ENCODE results near the gene MOCS3. TPM values are rescaled to one million over a fixed set of nuclear protein-coding genes. Genes with fewer than 3 reads are reported as not detected.

MOCS3 gene
- total RNA-seq, 1 experiment from 2014 or later: 6.4 TPM

DNA sequence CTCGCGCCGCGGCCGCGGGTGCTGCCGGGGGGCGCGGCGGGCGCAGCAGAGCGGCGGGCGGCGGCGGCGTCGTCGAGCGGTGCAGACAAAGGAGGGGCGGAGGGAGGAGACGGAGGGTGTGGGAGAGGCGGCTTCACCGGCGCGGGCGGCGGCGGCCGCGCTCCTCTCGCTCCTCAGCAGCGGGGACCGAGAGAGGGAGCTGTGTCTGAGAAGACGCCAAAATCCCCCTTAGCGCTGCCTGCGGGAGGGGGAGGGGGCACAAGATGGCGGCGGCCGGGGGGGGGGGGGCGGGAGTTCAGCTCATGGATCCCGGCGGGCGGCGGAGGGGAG is 27.7 kb upstream of the MOCS3 start:
- no TSS peak for BruUV-seq (replicated peaks)
- H4K20me1 ChIP-seq (ENCODE audit: insufficient read depth): peaks cover 32% of the 10 kb centered on the region; the same call in 1 of the 2 replicates
- DNase-seq (ENCODE audit: low read depth, low spot score): no peak
- H3K4me1 ChIP-seq (ENCODE audit: control insufficient read depth in 1 of 2, insufficient read depth in 2 of 2, low read length in 2 of 2): peaks cover 4 to 27% of the 10 kb centered on the region in 2 experiments; a peak in 3 of 4 replicates
- no peaks in the 10 kb centered on the region for H3K9me3 ChIP-seq (ENCODE audit: control insufficient read depth in 1 of 2, insufficient read depth in 1 of 2, low read depth in 1 of 2, low read length in 2 of 2)
- H3K79me2 ChIP-seq (ENCODE audit: insufficient read depth, low read length): peaks cover 45% of the 10 kb centered on the region
- ChIA-PET POLR2A (interaction anchor here (0.7 to 2.4 kb wide), 9 partner anchors 9 to 372 kb away, joined by 3 to 9 read pairs (median 5); partner anchors contain the start of genes BCAS4, DPM1 and MOCS3), RAD21 (ENCODE audit: low non-redundant PET in 1 of 2, low total read pairs in 2 of 2, uncharacterized antibody in 2 of 2, unreplicated experiment in 2 of 2) (no interaction called here), CTCF (interaction anchor here (0.6 to 3.9 kb wide), 5 partner anchors 51 to 664 kb away, joined by 4 to 39 read pairs (median 5); partner anchors contain the start of gene BCAS4)
- no peak for TF ChIP-seq REST (IDR thresholded peaks at IDR 0.05; ENCODE audit: low read depth)
- TF ChIP-seq CEBPB (IDR thresholded peaks at IDR 0.05; ENCODE audit: low read depth): no peak
- TF ChIP-seq SRF (IDR thresholded peaks at IDR 0.05; ENCODE audit: low read depth): no peak
- TF ChIP-seq, protein P1, sequence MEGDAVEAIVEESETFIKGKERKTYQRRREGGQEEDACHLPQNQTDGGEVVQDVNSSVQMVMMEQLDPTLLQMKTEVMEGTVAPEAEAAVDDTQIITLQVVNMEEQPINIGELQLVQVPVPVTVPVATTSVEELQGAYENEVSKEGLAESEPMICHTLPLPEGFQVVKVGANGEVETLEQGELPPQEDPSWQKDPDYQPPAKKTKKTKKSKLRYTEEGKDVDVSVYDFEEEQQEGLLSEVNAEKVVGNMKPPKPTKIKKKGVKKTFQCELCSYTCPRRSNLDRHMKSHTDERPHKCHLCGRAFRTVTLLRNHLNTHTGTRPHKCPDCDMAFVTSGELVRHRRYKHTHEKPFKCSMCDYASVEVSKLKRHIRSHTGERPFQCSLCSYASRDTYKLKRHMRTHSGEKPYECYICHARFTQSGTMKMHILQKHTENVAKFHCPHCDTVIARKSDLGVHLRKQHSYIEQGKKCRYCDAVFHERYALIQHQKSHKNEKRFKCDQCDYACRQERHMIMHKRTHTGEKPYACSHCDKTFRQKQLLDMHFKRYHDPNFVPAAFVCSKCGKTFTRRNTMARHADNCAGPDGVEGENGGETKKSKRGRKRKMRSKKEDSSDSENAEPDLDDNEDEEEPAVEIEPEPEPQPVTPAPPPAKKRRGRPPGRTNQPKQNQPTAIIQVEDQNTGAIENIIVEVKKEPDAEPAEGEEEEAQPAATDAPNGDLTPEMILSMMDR (IDR thresholded peaks at IDR 0.05 in 2 of 3, conservative IDR thresholded peaks at IDR 0.05 in 1 of 3; ENCODE audit: borderline replicate concordance in 1 of 3, insufficient read depth in 1 of 3, low read depth in 2 of 3, low read length in 2 of 3): no peak
- TF ChIP-seq EZH2 (IDR thresholded peaks at IDR 0.05): no peak
- TF ChIP-seq SIN3A (IDR thresholded peaks at IDR 0.05; ENCODE audit: low read depth): no peak
- TF ChIP-seq SP1 (IDR thresholded peaks at IDR 0.05; ENCODE audit: low read depth): no peak
- no peak for TF ChIP-seq ZNF274 (IDR thresholded peaks at IDR 0.05; ENCODE audit: low read depth, low read length)
- H3K4me3 ChIP-seq (replicated peaks in 1 of 2; ENCODE audit: low read depth in 1 of 2, low read length in 2 of 2): peak overlapping the region; percentile 55 to 75
- H3K27ac ChIP-seq (ENCODE audit: low read depth, low read length): peak overlapping the region; percentile 98
- no peaks in the 10 kb centered on the region for H3K9me2 ChIP-seq (ENCODE audit: insufficient read depth)
- intact Hi-C loops (cut with micrococcal nuclease): no loop called here
- H3K4me2 ChIP-seq (ENCODE audit: low read length): peak overlapping the region; percentile 75
- H3K9ac ChIP-seq (ENCODE audit: low read length): peak overlapping the region; percentile 69
- no peak overlapping the region for H2AFZ ChIP-seq (ENCODE audit: low read depth, low read length, poor library complexity, severe bottlenecking)
- H3K36me3 ChIP-seq (ENCODE audit: control insufficient read depth in 1 of 2, insufficient read depth in 2 of 2, low read length in 2 of 2): peaks cover 42 to 45% of the 10 kb centered on the region in 2 experiments
- no peak; the same call in none of the 2 replicates for ATAC-seq
- no peaks in the 10 kb centered on the region for H3K27me3 ChIP-seq (ENCODE audit: insufficient read depth, low read length)
